Mucosa of descending colon (tissue), 3 donors: ENCODE results near the gene TCERG1L. TPM values are rescaled to one million over a fixed set of nuclear protein-coding genes. Genes with fewer than 3 reads are reported as not detected.
"Not testable (repeated sequence)": the region's sequence is repeated elsewhere in the genome, so short reads cannot be mapped to it uniquely, and the experiment has no call there.

Experiments used
- ATAC-seq: fragments of 200-7000 bp; cut with Tn5 transposase; one replicate; pipeline ENCODE4 v1.9.1; 2020; ENCODE audit warnings: mild to moderate bottlenecking, moderate library complexity
- DNase-seq, 3 donors: peaks; one replicate each; pipeline ENCODE4 v3.0.0-alpha.2; 2020
- H3K36me3 ChIP-seq: fragments of 200-600 bp; one replicate; pipeline ENCODE4 v1.8.0; 2021; ENCODE audit warnings: low read depth, mild to moderate bottlenecking
- H3K4me1 ChIP-seq: fragments of 200-600 bp; one replicate; pipeline ENCODE4 v1.8.0; 2021; ENCODE audit warnings: low read depth, mild to moderate bottlenecking
- H3K4me3 ChIP-seq: fragments of 200-600 bp; one replicate; pipeline ENCODE4 v1.8.0; 2021; ENCODE audit warnings: mild to moderate bottlenecking
- H3K9me3 ChIP-seq: fragments of 200-600 bp; one replicate; pipeline ENCODE4 v1.8.0; 2021; ENCODE audit warnings: mild to moderate bottlenecking
- intact Hi-C, 2 donors: fragments of 100-400 bp; cut with DNase I in 1 of 2; cut with micrococcal nuclease in 1 of 2; formaldehyde crosslinking; loops; one replicate each; pipeline versions ENCODE4 v1.11.0 to v1.11.1; 2022; cut with DNase I, micrococcal nuclease
- total RNA-seq, 3 donors: library from RNA; stranded (reverse); fragmentation: NEBNext Ultra II Directional in 2 of 3; extraction: Animal tissue kit (Norgen Biotek cat#: 25700) in 2 of 3; gene quantifications; one replicate each; pipeline versions ENCODE4 v1.2.1 to v1.2.4, GENCODE V29; 2021 to 2023
- TF ChIP-seq, protein P1 (sequence below): fragments of 200-600 bp; IDR thresholded peaks from one replicate; pipeline ENCODE4 v1.8.0; 2022; ENCODE audit warnings: antibody characterized with exemption, mild to moderate bottlenecking
- donor health status: DM: no; HTN: no; CAD: no; lungs with moderate emphysema.
- donor health status: DM: no; HTN: no; CAD: no.
- donor health status: DM: no; HTN: yes; CAD: no.

TCERG1L gene
- total RNA-seq, 3 donors from 2014 or later = not detected

DNA sequence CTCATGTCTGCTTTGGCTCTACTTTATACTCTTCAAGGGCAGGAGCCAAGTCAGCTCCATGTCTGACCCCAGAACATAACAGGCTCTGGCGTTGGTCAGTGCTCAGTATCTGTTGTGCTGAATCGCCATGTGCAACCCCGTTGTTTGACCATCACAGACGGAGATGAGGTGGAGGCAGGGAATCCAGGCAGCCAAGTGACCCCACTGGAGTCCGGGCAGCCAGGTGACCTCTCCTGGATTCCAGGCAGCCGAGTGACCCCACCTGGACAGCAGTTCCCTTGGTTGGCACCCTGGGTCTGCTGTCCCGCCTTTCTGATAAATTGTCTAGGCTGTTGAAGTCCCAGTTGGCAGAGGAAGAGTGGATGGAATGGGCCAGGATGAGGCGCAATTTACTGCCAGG is 232.2 kb downstream of the TCERG1L start:
- DNase-seq = no peak
- H3K36me3 ChIP-seq = no peaks in the 10 kb centered on the region
- H3K9me3 ChIP-seq = peaks cover 3% of the 10 kb centered on the region
- TF ChIP-seq, protein P1, sequence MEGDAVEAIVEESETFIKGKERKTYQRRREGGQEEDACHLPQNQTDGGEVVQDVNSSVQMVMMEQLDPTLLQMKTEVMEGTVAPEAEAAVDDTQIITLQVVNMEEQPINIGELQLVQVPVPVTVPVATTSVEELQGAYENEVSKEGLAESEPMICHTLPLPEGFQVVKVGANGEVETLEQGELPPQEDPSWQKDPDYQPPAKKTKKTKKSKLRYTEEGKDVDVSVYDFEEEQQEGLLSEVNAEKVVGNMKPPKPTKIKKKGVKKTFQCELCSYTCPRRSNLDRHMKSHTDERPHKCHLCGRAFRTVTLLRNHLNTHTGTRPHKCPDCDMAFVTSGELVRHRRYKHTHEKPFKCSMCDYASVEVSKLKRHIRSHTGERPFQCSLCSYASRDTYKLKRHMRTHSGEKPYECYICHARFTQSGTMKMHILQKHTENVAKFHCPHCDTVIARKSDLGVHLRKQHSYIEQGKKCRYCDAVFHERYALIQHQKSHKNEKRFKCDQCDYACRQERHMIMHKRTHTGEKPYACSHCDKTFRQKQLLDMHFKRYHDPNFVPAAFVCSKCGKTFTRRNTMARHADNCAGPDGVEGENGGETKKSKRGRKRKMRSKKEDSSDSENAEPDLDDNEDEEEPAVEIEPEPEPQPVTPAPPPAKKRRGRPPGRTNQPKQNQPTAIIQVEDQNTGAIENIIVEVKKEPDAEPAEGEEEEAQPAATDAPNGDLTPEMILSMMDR = no peak
- intact Hi-C loops = no loop called here
- ATAC-seq = no peak
- no peaks in the 10 kb centered on the region for H3K4me1 ChIP-seq
- H3K4me3 ChIP-seq = no peak overlapping the region

DNA sequence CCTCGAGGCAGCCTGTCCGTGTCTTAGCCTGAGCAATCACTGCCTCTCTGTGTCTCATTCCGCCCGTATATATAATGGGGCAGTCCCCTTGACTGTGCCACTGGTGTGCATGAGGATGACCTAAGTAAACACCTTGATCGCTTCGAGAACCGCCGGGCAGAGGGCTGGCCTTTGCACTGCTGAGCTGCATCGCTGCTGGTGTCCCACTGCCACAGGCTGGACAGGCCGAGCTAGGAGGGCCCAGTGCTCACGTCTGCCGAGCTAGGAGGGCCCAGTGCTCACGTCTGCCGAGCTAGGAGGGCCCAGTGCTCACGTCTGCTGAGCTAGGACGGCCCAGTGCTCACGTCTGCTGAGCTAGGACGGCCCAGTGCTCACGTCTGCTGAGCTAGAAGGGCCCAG is 232.6 kb downstream of the TCERG1L start:
- H3K4me3 ChIP-seq, H3K36me3 ChIP-seq, DNase-seq, H3K9me3 ChIP-seq, ATAC-seq, intact Hi-C loops, H3K4me1 ChIP-seq: not testable (repeated sequence)

DNA sequence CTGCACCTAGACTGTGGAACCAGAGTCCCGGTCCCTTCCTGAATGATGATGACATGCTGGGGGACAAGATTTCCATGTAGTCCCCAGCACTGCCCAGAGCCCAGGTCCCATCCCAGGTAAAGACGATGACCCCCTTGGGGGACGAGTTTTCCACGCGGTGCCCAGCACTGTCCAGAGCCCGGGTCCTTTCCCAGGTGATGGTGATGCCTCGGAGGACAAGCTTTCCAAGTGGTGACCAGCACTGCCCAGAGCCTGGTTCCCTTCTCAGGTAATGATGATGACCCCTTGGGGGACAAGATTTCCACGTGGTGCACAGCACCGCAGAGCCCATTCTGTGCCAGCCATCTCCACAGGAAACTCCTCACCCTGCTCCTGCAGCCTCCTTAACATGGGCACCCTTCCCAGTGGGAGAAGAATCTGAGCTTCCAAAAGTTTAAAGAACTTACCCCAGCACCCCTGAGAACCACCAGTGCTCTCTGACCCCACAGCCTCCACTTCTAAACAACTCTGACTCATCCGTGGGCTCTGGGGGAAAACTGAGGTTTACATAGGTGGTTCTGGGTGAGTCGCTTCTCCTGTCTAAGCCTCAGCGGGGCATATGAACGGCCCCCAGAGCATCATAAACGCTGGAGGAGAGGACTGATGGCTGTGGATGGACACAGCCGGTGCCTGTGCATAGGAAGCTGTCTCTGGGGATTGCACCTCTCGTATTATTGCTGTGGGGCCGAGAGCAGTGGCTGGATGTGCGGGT is 233.2 kb downstream of the TCERG1L start:
- Histone ChIP-seq H3K36me3 (no peaks in the 10 kb centered on the region), H3K4me1 (no peaks in the 10 kb centered on the region), H3K9me3 (peaks cover 7% of the 10 kb centered on the region), H3K4me3 (no peak overlapping the region)
- intact Hi-C loops = no loop called here
- ATAC-seq (no peak), DNase-seq (no peak)
- TF ChIP-seq, protein P1 = no peak

DNA sequence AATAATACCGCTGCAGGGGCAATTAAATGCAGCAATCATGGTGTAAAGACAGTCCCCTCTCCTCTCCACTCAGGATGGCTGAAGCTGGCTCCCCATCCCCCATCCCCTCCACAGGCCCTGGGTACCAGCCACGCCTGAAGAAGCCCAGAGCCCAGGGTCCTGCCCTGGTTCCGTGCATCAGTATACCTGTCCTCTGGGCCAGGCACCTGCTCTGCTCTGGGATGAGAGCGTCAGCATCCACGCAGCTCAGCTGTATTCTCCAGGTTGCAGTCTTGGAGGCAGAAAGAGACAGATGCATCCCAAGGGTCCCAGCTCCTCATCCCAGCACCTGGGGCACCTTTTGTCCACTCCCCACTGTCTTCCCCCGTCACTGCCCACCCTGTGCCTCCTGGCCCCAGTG is 233.8 kb downstream of the TCERG1L start:
- ATAC-seq (no peak), DNase-seq (no peak)
- no peak overlapping the region for H3K4me3 ChIP-seq
- peaks cover 11% of the 10 kb centered on the region for H3K9me3 ChIP-seq
- TF ChIP-seq, protein P1 = no peak
- no peaks in the 10 kb centered on the region for H3K4me1 ChIP-seq
- intact Hi-C loops = no loop called here
- H3K36me3 ChIP-seq = no peaks in the 10 kb centered on the region

DNA sequence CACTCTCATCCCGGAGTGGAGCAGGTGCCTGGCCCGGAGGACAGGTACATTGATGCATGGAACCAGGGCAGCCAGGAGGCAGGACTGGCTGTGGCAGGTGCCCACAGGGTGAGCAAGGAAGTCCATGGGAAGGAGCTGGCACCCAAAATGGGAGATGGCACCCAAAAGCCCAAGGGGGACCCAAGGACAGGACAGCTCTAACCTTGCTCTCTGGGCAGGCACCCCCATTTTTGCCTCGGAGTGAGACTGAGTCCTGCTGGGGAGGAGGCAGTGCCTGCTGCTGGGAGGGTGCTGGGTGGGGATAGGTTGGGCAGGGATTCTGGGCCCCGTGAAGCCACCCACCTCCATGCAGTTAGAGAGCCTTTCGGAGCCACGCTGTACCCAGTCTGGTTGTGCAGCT is 234.5 kb downstream of the TCERG1L start:
- no peaks in the 10 kb centered on the region for H3K36me3 ChIP-seq
- intact Hi-C loops = no loop called here
- H3K9me3 ChIP-seq = peaks cover 12% of the 10 kb centered on the region
- no peaks in the 10 kb centered on the region for H3K4me1 ChIP-seq
- H3K4me3 ChIP-seq = no peak overlapping the region
- DNase-seq (no peak), ATAC-seq (no peak)
- TF ChIP-seq, protein P1 = no peak

DNA sequence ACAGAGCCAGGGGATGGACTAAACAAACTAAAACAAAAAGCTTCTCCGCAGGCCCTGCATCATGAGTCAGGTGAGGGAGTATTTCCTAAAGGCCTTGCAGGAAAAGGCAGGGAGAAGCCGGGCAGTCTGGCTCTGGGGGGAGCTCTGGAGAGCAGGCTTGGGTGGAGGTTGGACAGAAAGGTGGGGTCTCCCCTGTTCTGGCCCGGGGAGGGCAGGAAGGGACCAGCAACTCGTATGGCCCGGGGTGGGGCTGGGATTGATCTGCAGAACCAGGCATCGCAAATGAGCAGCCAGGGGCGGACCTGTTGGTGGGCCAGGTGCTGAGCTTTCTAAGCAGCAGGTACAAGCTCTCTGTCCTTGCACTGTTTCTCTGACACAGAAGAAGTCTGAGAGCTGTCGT is 235.2 kb downstream of the TCERG1L start:
- Histone ChIP-seq H3K36me3 (no peaks in the 10 kb centered on the region), H3K4me3 (no peak overlapping the region), H3K9me3 (peaks cover 13% of the 10 kb centered on the region), H3K4me1 (no peaks in the 10 kb centered on the region)
- intact Hi-C loops = no loop called here
- TF ChIP-seq, protein P1 = no peak
- DNase-seq = no peak
- ATAC-seq = no peak
